H9 (cell line): ENCODE results near the gene CLEC11A. TPM values are rescaled to one million over a fixed set of nuclear protein-coding genes. Genes with fewer than 3 reads are reported as not detected.

ENCODE experiments used
- DNase-seq: peaks from one replicate; pipeline ENCODE4 v3.0.0-alpha.2; 2017
- H2AFZ ChIP-seq: one replicate; pipeline ENCODE4 v1.6.1; 2013; ENCODE audit warnings: mild to moderate bottlenecking, low read length, control low read depth, moderate library complexity
- H2AK5ac ChIP-seq: 2 replicates; pipeline ENCODE4 v1.6.1; 2013; ENCODE audit warnings: low read length, control low read depth, mixed read lengths; ENCODE audit not compliant: insufficient read length
- H2BK120ac ChIP-seq: one replicate; pipeline ENCODE4 v1.6.1; 2013; ENCODE audit warnings: low read depth, mild to moderate bottlenecking, low read length, control low read depth, inconsistent platforms; ENCODE audit not compliant: poor library complexity, severe bottlenecking
- H2BK12ac ChIP-seq: 2 replicates; pipeline ENCODE4 v1.6.1; 2013; ENCODE audit warnings: low read length, control low read depth, mixed read lengths, low read depth; ENCODE audit not compliant: insufficient read length
- H2BK15ac ChIP-seq: 2 replicates; pipeline ENCODE4 v1.6.1; 2013; ENCODE audit warnings: low read depth, low read length, control low read depth
- H2BK20ac ChIP-seq: one replicate; pipeline ENCODE4 v1.6.1; 2013; ENCODE audit warnings: low read depth, mild to moderate bottlenecking, low read length, control low read depth, inconsistent platforms; ENCODE audit not compliant: poor library complexity, severe bottlenecking
- H2BK5ac ChIP-seq: 2 replicates; pipeline ENCODE4 v1.6.1; 2013; ENCODE audit warnings: low read length, control low read depth, mixed read lengths; ENCODE audit not compliant: insufficient read length
- H3K14ac ChIP-seq: 2 replicates; pipeline ENCODE4 v1.6.1; 2013; ENCODE audit warnings: low read length, control low read depth; ENCODE audit not compliant: insufficient read depth
- H3K18ac ChIP-seq: 2 replicates; pipeline ENCODE4 v1.6.1; 2013; ENCODE audit warnings: low read depth, mild to moderate bottlenecking, mixed read lengths, low read length, control low read depth; ENCODE audit not compliant: insufficient read length
- H3K23ac ChIP-seq: 2 replicates; pipeline ENCODE4 v1.6.1; 2013; ENCODE audit warnings: low read length, control low read depth, mixed read lengths, low read depth; ENCODE audit not compliant: insufficient read length
- H3K23me2 ChIP-seq: 2 replicates; pipeline ENCODE4 v1.6.1; 2013; ENCODE audit warnings: low read depth, mild to moderate bottlenecking, mixed read lengths, low read length, control low read depth; ENCODE audit not compliant: insufficient read length, poor library complexity, severe bottlenecking
- H3K27ac ChIP-seq: 2 replicates; pipeline ENCODE4 v1.5.1; 2013; ENCODE audit warnings: low read length, control low read depth, mixed read lengths, low read depth; ENCODE audit not compliant: insufficient read length
- H3K27me3 ChIP-seq: 2 replicates; pipeline ENCODE4 v1.6.1; 2013; ENCODE audit warnings: low read length, control low read depth, inconsistent platforms; ENCODE audit not compliant: insufficient read depth
- H3K4ac ChIP-seq: 2 replicates; pipeline ENCODE4 v1.6.1; 2013; ENCODE audit warnings: low read depth, mild to moderate bottlenecking, control low read depth, inconsistent platforms, low read length, moderate library complexity
- H3K4me1 ChIP-seq: 2 replicates; pipeline ENCODE4 v1.6.1; 2013; ENCODE audit warnings: low read length, control low read depth, inconsistent platforms; ENCODE audit not compliant: insufficient read depth
- H3K4me2 ChIP-seq: 2 replicates; pipeline ENCODE4 v1.6.1; 2013; ENCODE audit warnings: low read length, control low read depth, mixed read lengths; ENCODE audit not compliant: insufficient read length, insufficient read depth
- H3K56ac ChIP-seq: 2 replicates; pipeline ENCODE4 v1.6.1; 2013; ENCODE audit warnings: low read depth, mild to moderate bottlenecking, mixed read lengths, low read length, control low read depth; ENCODE audit not compliant: insufficient read length
- H3K79me1 ChIP-seq: 2 replicates; pipeline ENCODE4 v1.6.1; 2013; ENCODE audit warnings: low read depth, mild to moderate bottlenecking, moderate library complexity, low read length, control low read depth, inconsistent platforms; ENCODE audit not compliant: insufficient read depth, poor library complexity, severe bottlenecking
- H3K79me2 ChIP-seq: 2 replicates; pipeline ENCODE4 v1.6.1; 2013; ENCODE audit warnings: low read length, control low read depth, inconsistent platforms; ENCODE audit not compliant: insufficient read depth
- H3K9ac ChIP-seq: 2 replicates; pipeline ENCODE4 v1.6.1; 2013; ENCODE audit warnings: low read length, control low read depth, mixed read lengths; ENCODE audit not compliant: insufficient read length; ENCODE audit errors: extremely low read depth
- H3K9me3 ChIP-seq: one replicate; pipeline ENCODE4 v1.6.1; 2013; ENCODE audit warnings: low read depth, low read length, inconsistent platforms; ENCODE audit not compliant: control insufficient read depth
- H3T11ph ChIP-seq: one replicate; pipeline ENCODE4 v1.6.1; 2013; ENCODE audit warnings: mild to moderate bottlenecking, low read length, control low read depth, inconsistent platforms
- H4K20me1 ChIP-seq: one replicate; pipeline ENCODE4 v1.6.1; 2013; ENCODE audit not compliant: control insufficient read depth, insufficient read length, insufficient read depth
- H4K5ac ChIP-seq: 2 replicates; pipeline ENCODE4 v1.6.1; 2013; ENCODE audit warnings: low read depth, mild to moderate bottlenecking, mixed read lengths, low read length, control low read depth; ENCODE audit not compliant: insufficient read length
- H4K8ac ChIP-seq: replicated peaks from 2 replicates; pipeline ENCODE4 v1.6.1; 2013; ENCODE audit warnings: low read length, control low read depth, mixed read lengths, low read depth; ENCODE audit not compliant: insufficient read length
- H4K91ac ChIP-seq: 2 replicates; pipeline ENCODE4 v1.6.1; 2013; ENCODE audit warnings: low read depth, mild to moderate bottlenecking, moderate library complexity, mixed read lengths, low read length, control low read depth; ENCODE audit not compliant: insufficient read length
- H3K27ac Mint-ChIP-seq, 3 experiments: 2 replicates in 2 of 3; 3 replicates in 1 of 3; pipeline ENCODE4 v1.8.0; 2020 to 2021; ENCODE audit warnings: mixed read lengths in 3 of 3, mild to moderate bottlenecking in 1 of 3, moderate library complexity in 1 of 3
- H3K27me3 Mint-ChIP-seq: 2 replicates; pipeline ENCODE4 v1.8.0; 2021; ENCODE audit warnings: low read depth, mild to moderate bottlenecking, moderate library complexity, mixed read lengths
- H3K36me3 Mint-ChIP-seq, 3 experiments: 2 replicates in 2 of 3; 3 replicates in 1 of 3; pipeline ENCODE4 v1.8.0; 2020 to 2021; ENCODE audit warnings: low read depth in 3 of 3, mixed read lengths in 3 of 3; ENCODE audit not compliant: insufficient read depth in 1 of 3
- H3K4me1 Mint-ChIP-seq, 2 experiments: 2 replicates each; pipeline ENCODE4 v1.8.0; 2020; ENCODE audit warnings: mixed read lengths in 2 of 2
- H3K4me3 Mint-ChIP-seq, 2 experiments: 2 replicates in 1 of 2; 3 replicates in 1 of 2; pipeline ENCODE4 v1.8.0; 2020 to 2021; ENCODE audit warnings: mild to moderate bottlenecking in 2 of 2, mixed read lengths in 2 of 2, moderate library complexity in 1 of 2
- H3K9me3 Mint-ChIP-seq, 2 experiments: 2 replicates in 1 of 2; 3 replicates in 1 of 2; pipeline ENCODE4 v1.8.0; 2020; ENCODE audit warnings: mild to moderate bottlenecking in 2 of 2, mixed read lengths in 2 of 2, moderate library complexity in 1 of 2
- WGBS: extraction: QIAGEN DNeasy Blood & Tissue Kit; methylation state at CpG from one replicate; pipeline ENCODE4 v1.1.7; 2013; ENCODE audit warnings: missing lambda C conversion rate, low lambda C conversion rate, mixed read lengths; ENCODE audit not compliant: insufficient read length; ENCODE audit errors: extremely low coverage; 5-methylcytosine and 5-hydroxymethylcytosine counted together
- total RNA-seq: library from RNA; stranded (reverse); gene quantifications from 2 replicates; pipeline ENCODE4 v1.2.1, GENCODE V29; 2021
- TF ChIP-seq, protein P1 (sequence below): fragments of 200-600 bp; sonication (generic); conservative IDR thresholded peaks from 3 replicates; pipeline ENCODE4 v1.8.0; 2021; ENCODE audit warnings: antibody characterized with exemption, mild to moderate bottlenecking

CLEC11A gene
- total RNA-seq, 1 experiment from 2014 or later: 3.9 TPM

DNA sequence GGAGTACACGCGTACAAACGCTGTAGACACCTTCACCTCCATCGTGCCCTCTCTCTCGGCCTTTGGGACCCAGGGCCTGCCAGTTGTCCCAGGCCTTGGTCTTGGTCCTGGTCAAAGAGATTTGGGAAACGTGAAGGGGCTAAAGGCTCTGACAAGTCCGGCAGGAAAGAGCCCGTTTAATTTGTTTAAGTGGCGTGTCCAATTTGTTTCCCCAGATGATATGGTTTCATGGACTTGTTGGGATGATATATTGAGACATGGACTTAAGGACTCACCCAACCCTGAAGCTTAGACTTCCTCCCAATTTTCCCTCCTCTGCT is 2.7 kb downstream of the CLEC11A start:
- no peaks in the 10 kb centered on the region for H4K20me1 ChIP-seq

More for the DNA sequence above, 2.7 kb downstream of the CLEC11A start:
- H2BK12ac ChIP-seq: no peak overlapping the region
- H3K27me3 ChIP-seq: no peaks in the 10 kb centered on the region; the same call in 1 of the 2 replicates
- H4K91ac ChIP-seq: no peak overlapping the region
- no peaks in the 10 kb centered on the region for H3K9me3 Mint-ChIP-seq
- no peak overlapping the region for H3K18ac ChIP-seq
- peak overlapping the region; percentile 15 for H3K9ac ChIP-seq
- peak overlapping the region in 1 of 3 experiments; percentile 76; a peak in 1 of 7 replicates for H3K27ac Mint-ChIP-seq
- H3K27me3 Mint-ChIP-seq: peaks cover 62% of the 10 kb centered on the region
- TF ChIP-seq, protein P1, sequence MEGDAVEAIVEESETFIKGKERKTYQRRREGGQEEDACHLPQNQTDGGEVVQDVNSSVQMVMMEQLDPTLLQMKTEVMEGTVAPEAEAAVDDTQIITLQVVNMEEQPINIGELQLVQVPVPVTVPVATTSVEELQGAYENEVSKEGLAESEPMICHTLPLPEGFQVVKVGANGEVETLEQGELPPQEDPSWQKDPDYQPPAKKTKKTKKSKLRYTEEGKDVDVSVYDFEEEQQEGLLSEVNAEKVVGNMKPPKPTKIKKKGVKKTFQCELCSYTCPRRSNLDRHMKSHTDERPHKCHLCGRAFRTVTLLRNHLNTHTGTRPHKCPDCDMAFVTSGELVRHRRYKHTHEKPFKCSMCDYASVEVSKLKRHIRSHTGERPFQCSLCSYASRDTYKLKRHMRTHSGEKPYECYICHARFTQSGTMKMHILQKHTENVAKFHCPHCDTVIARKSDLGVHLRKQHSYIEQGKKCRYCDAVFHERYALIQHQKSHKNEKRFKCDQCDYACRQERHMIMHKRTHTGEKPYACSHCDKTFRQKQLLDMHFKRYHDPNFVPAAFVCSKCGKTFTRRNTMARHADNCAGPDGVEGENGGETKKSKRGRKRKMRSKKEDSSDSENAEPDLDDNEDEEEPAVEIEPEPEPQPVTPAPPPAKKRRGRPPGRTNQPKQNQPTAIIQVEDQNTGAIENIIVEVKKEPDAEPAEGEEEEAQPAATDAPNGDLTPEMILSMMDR: no peak
- H3K4me3 Mint-ChIP-seq: peak overlapping the region; percentile 81 to 94
- H3K14ac ChIP-seq: no peak overlapping the region
- H3K27ac ChIP-seq: no peak overlapping the region
- H3K4me1 Mint-ChIP-seq: peaks cover 33 to 52% of the 10 kb centered on the region in 2 experiments
- no peaks in the 10 kb centered on the region; the same call in 1 of the 2 replicates for H3K4me1 ChIP-seq
- no peak overlapping the region for H2BK5ac ChIP-seq
- no peaks in the 10 kb centered on the region for H3K79me1 ChIP-seq
- H2AK5ac ChIP-seq: no peak overlapping the region
- no peak overlapping the region for H2AFZ ChIP-seq
- no peak for DNase-seq
- H3K4me2 ChIP-seq: peak overlapping the region; percentile 52
- H2BK20ac ChIP-seq: no peak overlapping the region
- no peak overlapping the region for H4K8ac ChIP-seq
- no peaks in the 10 kb centered on the region for H3K23me2 ChIP-seq
- no CpG with 5 or more reads among the region's 9 CpGs for WGBS
- H3K56ac ChIP-seq: no peak overlapping the region
- H2BK15ac ChIP-seq: no peak overlapping the region
- no peaks in the 10 kb centered on the region for H3K9me3 ChIP-seq
- H2BK120ac ChIP-seq: no peak overlapping the region
- no peak overlapping the region for H3K23ac ChIP-seq
- H3K4ac ChIP-seq: no peak overlapping the region
- H3T11ph ChIP-seq: no peak overlapping the region
- no peak overlapping the region for H4K5ac ChIP-seq
- no peaks in the 10 kb centered on the region; a peak in 2 of 7 replicates for H3K36me3 Mint-ChIP-seq
- H3K79me2 ChIP-seq: no peaks in the 10 kb centered on the region
